ENCODE data around the gene FZD10. TPM values are rescaled to one million over a fixed set of nuclear protein-coding genes. Genes with fewer than 3 reads are reported as not detected.

Gene FZD10
- polyA plus RNA-seq, 10 donors: 9.8 to 25.7 (median 12.4) TPM

DNA sequence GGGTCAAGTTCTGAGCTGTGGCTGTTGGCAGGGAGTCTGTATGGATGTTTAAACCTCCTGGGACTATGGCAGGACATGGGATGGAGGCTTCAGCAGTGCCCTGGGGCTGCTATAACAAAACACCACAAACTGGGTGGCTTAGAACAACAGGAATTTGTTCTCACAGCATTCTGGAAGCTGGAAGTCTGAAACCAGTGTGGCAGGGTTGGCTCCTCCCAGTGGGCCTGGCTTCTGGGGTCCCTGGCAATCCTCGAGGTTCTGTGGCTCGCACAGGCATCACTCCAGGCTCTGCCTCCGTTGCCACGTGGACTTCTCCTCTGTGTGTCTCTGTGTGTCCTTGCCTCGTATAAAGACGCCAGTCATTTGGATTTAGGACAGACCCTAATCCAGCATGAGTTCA lies 39.9 kb downstream of the FZD10 start:
- DNase-seq: no peak

DNA sequence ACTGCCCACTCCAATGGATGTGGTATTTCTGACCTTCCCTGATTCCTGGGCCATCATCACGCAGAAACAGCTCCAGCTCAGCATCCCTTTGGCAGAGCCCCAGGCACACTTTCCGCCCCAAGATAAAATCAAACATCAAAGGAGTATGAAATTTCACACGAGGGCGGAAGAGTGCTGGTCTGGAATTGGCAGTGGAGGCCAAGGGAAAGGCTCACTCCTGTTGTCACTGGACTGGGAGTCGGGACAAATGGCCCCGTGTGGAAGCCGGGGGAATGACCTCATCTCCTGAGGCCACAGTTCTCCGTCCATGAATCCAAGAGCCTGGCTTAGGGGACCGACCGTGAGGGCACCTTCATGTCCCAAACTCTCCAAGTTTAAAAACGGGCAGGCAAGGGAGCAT lies 40.9 kb downstream of the FZD10 start:
- DNase-seq: no peak

DNA sequence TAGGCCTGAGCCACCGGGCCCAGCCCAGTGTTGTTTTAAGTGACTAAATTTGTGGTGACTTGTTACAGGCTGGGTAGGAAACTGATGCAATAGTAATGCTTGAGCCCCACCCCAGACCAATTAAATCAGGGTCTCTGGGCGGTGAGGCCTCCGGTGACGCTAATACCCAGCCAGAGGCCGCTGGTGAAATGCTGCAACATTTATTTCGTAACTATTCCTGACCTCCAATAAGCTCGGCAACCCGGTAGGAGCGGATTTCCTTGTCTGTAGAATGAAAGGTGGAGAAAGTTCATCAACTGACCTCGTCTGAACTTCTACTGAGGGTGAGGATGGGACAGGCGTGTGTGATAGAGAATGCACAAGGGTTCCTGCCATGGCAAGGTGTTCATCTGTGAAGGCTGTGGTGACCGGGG lies 42.3 kb downstream of the FZD10 start:
- DNase-seq: no peak

DNA sequence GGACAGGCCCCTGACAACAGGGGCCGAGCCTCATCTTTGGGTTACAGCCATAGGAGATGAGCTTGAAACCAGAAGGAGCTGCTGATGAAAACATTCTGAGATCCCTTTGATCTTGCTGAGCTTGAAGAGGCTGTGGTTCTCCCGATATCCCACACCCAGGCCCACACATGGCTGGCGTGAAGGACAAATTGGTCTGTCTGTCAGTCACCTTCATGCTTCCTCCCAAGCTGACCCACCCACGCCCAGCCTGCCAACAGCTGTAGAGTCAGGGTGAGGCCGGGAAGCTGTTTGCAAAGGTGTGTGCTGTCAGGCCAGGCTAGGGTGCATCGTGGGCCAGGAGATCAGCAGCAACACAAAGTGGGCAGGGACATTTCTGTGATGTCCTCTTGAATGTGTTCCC lies 43.2 kb downstream of the FZD10 start:
- DNase-seq: no peak

DNA sequence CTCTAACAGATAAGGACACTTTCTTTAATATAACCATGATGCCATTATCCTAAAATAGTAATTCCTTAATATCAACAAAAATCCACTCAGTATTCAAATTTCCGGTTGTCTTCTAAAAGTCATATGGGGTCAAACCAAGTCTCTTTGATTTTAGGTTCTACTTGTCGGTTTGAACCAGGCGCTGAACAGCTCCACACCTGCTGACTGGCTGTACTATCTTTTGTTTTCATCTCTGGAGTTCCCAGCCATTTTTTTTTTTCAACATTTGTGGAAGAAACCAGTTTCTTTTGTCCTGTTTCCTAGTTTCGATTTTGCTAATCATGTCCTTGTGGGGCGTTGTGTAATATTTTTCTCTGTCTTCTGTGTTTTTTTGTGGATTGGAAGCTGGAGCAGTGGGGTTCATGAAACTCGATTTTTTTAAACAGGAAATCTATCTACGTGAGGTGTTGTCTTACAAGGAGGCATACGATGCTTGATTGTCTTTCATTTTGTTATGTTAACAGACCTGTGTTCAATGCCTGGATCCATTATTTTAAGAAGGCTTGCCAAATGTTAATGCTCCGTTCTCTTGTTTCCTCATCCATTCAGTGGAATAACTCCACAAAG lies 50.2 kb downstream of the FZD10 start:
- DNase-seq: no peak

DNA sequence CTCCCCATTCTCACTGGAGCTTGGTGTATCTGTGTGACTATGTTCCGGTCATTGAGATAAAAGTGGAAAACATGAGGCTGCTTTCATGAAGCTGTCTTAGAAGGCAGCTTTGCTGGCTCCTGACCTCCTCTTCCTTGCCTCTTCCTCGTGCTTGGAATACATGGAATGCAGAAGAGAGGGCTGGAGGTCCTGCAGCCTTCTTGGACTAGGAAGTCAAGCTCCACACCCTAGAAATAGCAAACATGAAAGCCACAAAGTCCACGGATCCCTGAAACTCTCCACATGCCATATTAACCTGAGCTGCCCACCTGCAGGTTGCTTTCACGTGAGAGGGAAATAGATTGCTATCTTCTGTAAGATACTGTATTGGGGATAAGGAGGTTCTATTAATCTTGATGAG lies 51.0 kb downstream of the FZD10 start:
- DNase-seq: no peak

DNA sequence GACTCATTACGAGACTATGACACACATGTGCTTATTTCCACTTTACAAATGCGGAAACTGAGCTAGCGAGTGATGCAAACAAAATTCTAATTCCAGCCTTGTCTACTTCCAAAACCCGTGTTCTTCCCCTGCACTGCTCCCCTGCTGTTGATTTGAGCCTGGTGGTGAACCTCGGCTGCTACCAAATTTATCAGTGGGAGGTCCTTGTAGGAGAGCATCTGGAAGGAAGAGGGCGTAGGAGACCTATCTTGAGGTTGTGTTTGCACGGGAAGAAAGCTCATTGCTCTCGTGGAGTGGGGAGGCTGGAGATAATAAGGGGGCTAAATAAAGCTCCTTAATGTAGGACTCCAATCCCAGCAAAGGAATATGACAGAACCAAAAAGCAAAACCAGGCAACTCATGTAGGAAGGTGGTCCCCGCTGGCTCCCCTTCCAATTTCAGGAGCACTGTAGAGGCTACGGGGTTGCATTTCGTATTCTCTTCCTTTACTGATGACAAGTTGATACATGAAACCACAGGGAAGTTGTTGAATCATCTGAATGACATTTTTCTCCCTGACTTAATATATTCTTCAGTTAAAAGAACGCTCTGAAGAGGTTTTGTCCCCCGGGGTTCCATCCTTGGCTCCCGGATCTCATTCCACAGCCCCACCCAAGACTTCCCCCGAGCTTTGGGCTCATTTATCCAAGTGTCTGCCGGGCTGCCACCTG lies 52.6 kb downstream of the FZD10 start:
- peak in 1 of 3 donors; percentile 10 for DNase-seq

Other genes starting within 250 kb of the FZD10 start
- under 1 TPM in 7 of 10 donors, not detected in 3; 0.03 to 0.52 (median 0.16) TPM for gene PIWIL1, start 175.4 kb downstream of the FZD10 start, polyA plus RNA-seq (ENCODE audit: insufficient read length in 10 of 10)

All from muscle of back (tissue), 11 donors.